HepG2 (cell line): ENCODE results near the gene KRTCAP3. TPM values are rescaled to one million over a fixed set of nuclear protein-coding genes. Genes with fewer than 3 reads are reported as not detected.

Experiments
- BORCS8-MEF2B ChIP-seq: sonication (generic); formaldehyde crosslinking; IDR thresholded peaks from 2 replicates; pipeline ENCODE4 v1.8.0; 2022; ENCODE audit warnings: mild to moderate bottlenecking, missing genetic modification reagents
- SALL1 ChIP-seq: sonication (generic); formaldehyde crosslinking; IDR thresholded peaks from 2 replicates; pipeline ENCODE4 v1.8.0; 2022; ENCODE audit warnings: mild to moderate bottlenecking, missing genetic modification reagents
- SOX13 ChIP-seq, 3 experiments: fragments of 450-650 bp in 1 of 3; sonication (generic) in 1 of 3; formaldehyde crosslinking in 1 of 3; IDR thresholded peaks in 2 of 3; conservative IDR thresholded peaks in 1 of 3; 2 replicates each; pipeline versions ENCODE4 v1.5.0 to v1.6.1; 2016 to 2020; ENCODE audit warnings: antibody characterized with exemption in 1 of 3, mild to moderate bottlenecking in 1 of 3, missing compliant biosample characterization in 1 of 3, missing genetic modification reagents in 1 of 3, moderate library complexity in 1 of 3
- SRF ChIP-seq: IDR thresholded peaks from 2 replicates; pipeline ENCODE4 v1.6.1; 2011; ENCODE audit warnings: mild to moderate bottlenecking, low read depth, low read length, moderate library complexity
- ZNF180 ChIP-seq: sonication (generic); formaldehyde crosslinking; IDR thresholded peaks from 2 replicates; pipeline ENCODE4 v1.4.0; 2020; ENCODE audit warnings: low read depth, missing genetic modification reagents, borderline replicate concordance
- ZNF468 ChIP-seq: sonication (generic); formaldehyde crosslinking; IDR thresholded peaks from 2 replicates; pipeline ENCODE4 v1.8.0; 2022; ENCODE audit warnings: mild to moderate bottlenecking, moderate library complexity, missing genetic modification reagents
- ZNF530 ChIP-seq: sonication (generic); formaldehyde crosslinking; IDR thresholded peaks from 2 replicates; pipeline ENCODE4 v1.5.0; 2020; ENCODE audit warnings: low read depth, mild to moderate bottlenecking, missing genetic modification reagents
- ZNF772 ChIP-seq: sonication (generic); formaldehyde crosslinking; IDR thresholded peaks from 2 replicates; pipeline ENCODE4 v1.5.0; 2020; ENCODE audit warnings: mild to moderate bottlenecking, missing genetic modification reagents
- polyA plus RNA-seq, 8 experiments: library from polyadenylated mRNA; depleted of rRNA in 3 of 8; stranded (reverse) in 7 of 8; unstranded in 1 of 8; fragments of >200 nt; fragmentation: Illumina TruSeq in 4 of 8; extraction: Trizol in 4 of 8; gene quantifications; 2 replicates each; pipeline versions ENCODE4 v1.2.1 to v1.2.3, GENCODE V29; 2011 to 2016; ENCODE audit warnings: low read depth in 4 of 8, missing spikeins in 1 of 8, mixed read lengths in 1 of 8; ENCODE audit not compliant: insufficient read depth in 1 of 8
- total RNA-seq, 5 experiments: library from RNA; depleted of rRNA; stranded (reverse); fragments of >200 nt; fragmentation: Illumina TruSeq; extraction: Trizol; gene quantifications; 2 replicates each; pipeline ENCODE4 v1.2.3, GENCODE V29; 2016; ENCODE audit warnings: low read depth in 1 of 5
- TF ChIP-seq, protein P1 (sequence below): sonication (generic); formaldehyde crosslinking; IDR thresholded peaks from 2 replicates; pipeline ENCODE4 v1.5.0; 2020; ENCODE audit warnings: mild to moderate bottlenecking, missing genetic modification reagents, borderline replicate concordance
- TF ChIP-seq, protein P2 (sequence below): sonication (generic); formaldehyde crosslinking; IDR thresholded peaks from 2 replicates; pipeline ENCODE4 v1.4.0; 2020; ENCODE audit warnings: missing genetic modification reagents
- TF ChIP-seq, protein P3 (sequence below): sonication (generic); formaldehyde crosslinking; IDR thresholded peaks from 2 replicates; pipeline ENCODE4 v1.4.0; 2020; ENCODE audit warnings: low read depth, mild to moderate bottlenecking, missing genetic modification reagents

The KRTCAP3 gene
- total and polyA plus RNA-seq, 2 of the 13 experiments (the other 11 are each of a cell fraction or from before 2014, with no cell fraction given): 2.1 to 4.5 TPM

DNA sequence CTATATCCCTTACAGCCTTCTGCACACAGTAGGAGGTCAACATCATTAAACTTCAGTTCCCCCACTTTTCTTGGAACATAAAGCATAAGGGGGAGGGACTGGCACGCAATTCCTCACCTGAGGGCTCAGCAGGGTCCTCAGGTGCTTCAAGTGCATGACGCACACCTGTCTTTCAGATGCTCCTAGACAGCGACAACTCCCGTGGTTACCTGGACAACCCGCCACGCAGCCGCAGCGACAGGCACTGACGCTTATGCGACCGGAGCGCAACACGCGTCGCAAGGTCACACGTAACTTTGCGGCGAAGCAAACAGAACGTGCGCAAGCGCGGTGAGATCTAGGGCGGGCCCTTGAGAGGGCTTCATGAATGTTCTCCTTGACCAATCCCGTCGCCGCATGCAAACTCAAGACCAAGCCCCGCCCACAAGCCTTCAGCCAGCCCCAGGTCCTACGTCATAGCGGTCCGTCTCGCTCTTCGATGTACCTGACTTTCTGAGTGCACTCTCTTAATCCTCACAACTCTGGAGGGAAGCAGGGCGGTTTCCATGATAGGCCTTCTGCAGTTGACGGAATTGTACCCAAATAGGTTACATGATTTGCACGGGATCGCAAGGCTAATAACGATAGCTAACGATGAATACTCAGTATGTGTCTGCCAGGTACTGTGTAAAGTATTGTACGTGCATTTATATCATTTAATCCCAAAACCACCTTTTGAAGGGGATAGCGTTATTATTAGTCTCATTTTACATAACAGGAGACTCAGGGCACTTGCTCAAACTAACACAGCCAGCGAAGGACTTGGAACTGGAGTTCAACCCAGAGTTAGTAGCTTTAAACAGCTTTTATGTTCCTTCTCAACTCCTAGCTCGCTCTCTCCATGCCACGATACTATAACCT is 47.6 kb downstream of the KRTCAP3 start, which contains the start of gene IFT172 (continued):
- TF ChIP-seq, protein P1, sequence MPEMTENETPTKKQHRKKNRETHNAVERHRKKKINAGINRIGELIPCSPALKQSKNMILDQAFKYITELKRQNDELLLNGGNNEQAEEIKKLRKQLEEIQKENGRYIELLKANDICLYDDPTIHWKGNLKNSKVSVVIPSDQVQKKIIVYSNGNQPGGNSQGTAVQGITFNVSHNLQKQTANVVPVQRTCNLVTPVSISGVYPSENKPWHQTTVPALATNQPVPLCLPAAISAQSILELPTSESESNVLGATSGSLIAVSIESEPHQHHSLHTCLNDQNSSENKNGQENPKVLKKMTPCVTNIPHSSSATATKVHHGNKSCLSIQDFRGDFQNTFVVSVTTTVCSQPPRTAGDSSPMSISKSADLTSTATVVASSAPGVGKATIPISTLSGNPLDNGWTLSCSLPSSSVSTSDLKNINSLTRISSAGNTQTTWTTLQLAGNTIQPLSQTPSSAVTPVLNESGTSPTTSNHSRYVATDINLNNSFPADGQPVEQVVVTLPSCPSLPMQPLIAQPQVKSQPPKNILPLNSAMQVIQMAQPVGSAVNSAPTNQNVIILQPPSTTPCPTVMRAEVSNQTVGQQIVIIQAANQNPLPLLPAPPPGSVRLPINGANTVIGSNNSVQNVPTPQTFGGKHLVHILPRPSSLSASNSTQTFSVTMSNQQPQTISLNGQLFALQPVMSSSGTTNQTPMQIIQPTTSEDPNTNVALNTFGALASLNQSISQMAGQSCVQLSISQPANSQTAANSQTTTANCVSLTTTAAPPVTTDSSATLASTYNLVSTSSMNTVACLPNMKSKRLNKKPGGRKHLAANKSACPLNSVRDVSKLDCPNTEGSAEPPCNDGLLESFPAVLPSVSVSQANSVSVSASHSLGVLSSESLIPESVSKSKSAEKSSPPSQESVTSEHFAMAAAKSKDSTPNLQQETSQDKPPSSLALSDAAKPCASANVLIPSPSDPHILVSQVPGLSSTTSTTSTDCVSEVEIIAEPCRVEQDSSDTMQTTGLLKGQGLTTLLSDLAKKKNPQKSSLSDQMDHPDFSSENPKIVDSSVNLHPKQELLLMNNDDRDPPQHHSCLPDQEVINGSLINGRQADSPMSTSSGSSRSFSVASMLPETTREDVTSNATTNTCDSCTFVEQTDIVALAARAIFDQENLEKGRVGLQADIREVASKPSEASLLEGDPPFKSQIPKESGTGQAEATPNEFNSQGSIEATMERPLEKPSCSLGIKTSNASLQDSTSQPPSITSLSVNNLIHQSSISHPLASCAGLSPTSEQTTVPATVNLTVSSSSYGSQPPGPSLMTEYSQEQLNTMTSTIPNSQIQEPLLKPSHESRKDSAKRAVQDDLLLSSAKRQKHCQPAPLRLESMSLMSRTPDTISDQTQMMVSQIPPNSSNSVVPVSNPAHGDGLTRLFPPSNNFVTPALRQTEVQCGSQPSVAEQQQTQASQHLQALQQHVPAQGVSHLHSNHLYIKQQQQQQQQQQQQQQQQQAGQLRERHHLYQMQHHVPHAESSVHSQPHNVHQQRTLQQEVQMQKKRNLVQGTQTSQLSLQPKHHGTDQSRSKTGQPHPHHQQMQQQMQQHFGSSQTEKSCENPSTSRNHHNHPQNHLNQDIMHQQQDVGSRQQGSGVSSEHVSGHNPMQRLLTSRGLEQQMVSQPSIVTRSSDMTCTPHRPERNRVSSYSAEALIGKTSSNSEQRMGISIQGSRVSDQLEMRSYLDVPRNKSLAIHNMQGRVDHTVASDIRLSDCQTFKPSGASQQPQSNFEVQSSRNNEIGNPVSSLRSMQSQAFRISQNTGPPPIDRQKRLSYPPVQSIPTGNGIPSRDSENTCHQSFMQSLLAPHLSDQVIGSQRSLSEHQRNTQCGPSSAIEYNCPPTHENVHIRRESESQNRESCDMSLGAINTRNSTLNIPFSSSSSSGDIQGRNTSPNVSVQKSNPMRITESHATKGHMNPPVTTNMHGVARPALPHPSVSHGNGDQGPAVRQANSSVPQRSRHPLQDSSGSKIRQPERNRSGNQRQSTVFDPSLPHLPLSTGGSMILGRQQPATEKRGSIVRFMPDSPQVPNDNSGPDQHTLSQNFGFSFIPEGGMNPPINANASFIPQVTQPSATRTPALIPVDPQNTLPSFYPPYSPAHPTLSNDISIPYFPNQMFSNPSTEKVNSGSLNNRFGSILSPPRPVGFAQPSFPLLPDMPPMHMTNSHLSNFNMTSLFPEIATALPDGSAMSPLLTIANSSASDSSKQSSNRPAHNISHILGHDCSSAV (CRISPR knock-in tag): peak; percentile 85; the same call in 1 of the 2 replicates
- TF ChIP-seq, protein P2, sequence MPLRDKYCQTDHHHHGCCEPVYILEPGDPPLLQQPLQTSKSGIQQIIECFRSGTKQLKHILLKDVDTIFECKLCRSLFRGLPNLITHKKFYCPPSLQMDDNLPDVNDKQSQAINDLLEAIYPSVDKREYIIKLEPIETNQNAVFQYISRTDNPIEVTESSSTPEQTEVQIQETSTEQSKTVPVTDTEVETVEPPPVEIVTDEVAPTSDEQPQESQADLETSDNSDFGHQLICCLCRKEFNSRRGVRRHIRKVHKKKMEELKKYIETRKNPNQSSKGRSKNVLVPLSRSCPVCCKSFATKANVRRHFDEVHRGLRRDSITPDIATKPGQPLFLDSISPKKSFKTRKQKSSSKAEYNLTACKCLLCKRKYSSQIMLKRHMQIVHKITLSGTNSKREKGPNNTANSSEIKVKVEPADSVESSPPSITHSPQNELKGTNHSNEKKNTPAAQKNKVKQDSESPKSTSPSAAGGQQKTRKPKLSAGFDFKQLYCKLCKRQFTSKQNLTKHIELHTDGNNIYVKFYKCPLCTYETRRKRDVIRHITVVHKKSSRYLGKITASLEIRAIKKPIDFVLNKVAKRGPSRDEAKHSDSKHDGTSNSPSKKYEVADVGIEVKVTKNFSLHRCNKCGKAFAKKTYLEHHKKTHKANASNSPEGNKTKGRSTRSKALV (CRISPR knock-in tag): no peak
- TF ChIP-seq BORCS8-MEF2B (CRISPR knock-in tag) (peak; percentile 71; the same call in 1 of the 2 replicates), SALL1 (CRISPR knock-in tag) (peak; percentile 86), ZNF772 (CRISPR knock-in tag) (0 out of 2 replicates have a peak, but pooled peaks have one; percentile 36), ZNF468 (CRISPR knock-in tag) (no peak), SOX13 (IDR thresholded peaks at IDR 0.05) (no peak), SOX13 (CRISPR knock-in tag; conservative IDR thresholded peaks at IDR 0.05 in 1 of 2, IDR thresholded peaks at IDR 0.05 in 1 of 2) (peak in 1 of 2 experiments; percentile 14; a peak in 1 of 4 replicates), ZNF180 (CRISPR knock-in tag) (no peak), ZNF530 (CRISPR knock-in tag) (no peak), SRF (no peak)
- TF ChIP-seq, protein P3, sequence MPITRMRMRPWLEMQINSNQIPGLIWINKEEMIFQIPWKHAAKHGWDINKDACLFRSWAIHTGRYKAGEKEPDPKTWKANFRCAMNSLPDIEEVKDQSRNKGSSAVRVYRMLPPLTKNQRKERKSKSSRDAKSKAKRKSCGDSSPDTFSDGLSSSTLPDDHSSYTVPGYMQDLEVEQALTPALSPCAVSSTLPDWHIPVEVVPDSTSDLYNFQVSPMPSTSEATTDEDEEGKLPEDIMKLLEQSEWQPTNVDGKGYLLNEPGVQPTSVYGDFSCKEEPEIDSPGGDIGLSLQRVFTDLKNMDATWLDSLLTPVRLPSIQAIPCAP (CRISPR knock-in tag): no peak
